ENCODE results near the gene PKN2. TPM values are rescaled to one million over a fixed set of nuclear protein-coding genes. Genes with fewer than 3 reads are reported as not detected.
A peak's percentile ranks its signal among the peaks of the same experiment; 100 is the strongest.

PKN2 gene
- total and polyA plus RNA-seq, 2 donors from 2014 or later = 7.3 to 49.3 TPM

DNA sequence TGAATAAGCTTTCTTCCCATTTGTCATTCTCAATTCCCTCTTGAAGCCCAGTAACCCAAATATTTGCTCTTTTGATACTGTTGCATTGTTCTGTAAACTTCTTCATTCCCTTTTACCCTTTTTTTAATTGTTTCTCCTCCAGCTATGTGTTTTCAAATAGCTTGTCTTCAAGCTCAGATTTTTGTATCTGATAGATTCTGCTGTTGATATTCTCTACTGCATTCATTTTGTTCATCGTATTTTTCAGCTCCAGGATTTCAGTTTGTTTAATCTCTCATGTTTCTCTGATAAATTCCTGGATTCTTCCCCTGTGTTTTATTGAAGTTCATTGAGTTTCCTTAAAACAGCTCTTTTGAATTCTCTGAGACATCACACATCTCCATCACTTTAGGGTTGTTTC lies 51.8 kb downstream of the PKN2 start:
- no peak for TF ChIP-seq CTCF (IDR thresholded peaks at IDR 0.05; ENCODE audit: borderline replicate concordance, extremely low read depth, insufficient read depth)
- intact Hi-C loops (cut with DNase I) = no loop called here
- Histone ChIP-seq H3K36me3 (ENCODE audit: control insufficient read depth in 2 of 3, insufficient read depth in 3 of 3, low read length in 3 of 3) (peaks cover 0 to 4% (median 0%) of the 10 kb centered on the region in 3 donors), H3K4me1 (ENCODE audit: control insufficient read depth in 2 of 3, insufficient read depth in 2 of 3, low read depth in 1 of 3, low read length in 3 of 3) (peaks cover 0 to 7% (median 0%) of the 10 kb centered on the region in 3 donors), H3K4me3 (ENCODE audit: low read length in 3 of 3) (no peak overlapping the region), H3K9ac (ENCODE audit: low read length in 3 of 3) (no peak overlapping the region), H3K27me3 (ENCODE audit: control insufficient read depth, insufficient read depth, low read length) (no peaks in the 10 kb centered on the region), H3K9me3 (ENCODE audit: control insufficient read depth in 2 of 3, insufficient read depth in 1 of 3, low read length in 3 of 3) (peaks cover 0 to 10% (median 0%) of the 10 kb centered on the region in 3 donors), H3K27ac (ENCODE audit: low read depth in 2 of 2, low read length in 2 of 2) (no peak overlapping the region)
- DNase-seq = no peak
- no peak for FAIRE-seq

DNA sequence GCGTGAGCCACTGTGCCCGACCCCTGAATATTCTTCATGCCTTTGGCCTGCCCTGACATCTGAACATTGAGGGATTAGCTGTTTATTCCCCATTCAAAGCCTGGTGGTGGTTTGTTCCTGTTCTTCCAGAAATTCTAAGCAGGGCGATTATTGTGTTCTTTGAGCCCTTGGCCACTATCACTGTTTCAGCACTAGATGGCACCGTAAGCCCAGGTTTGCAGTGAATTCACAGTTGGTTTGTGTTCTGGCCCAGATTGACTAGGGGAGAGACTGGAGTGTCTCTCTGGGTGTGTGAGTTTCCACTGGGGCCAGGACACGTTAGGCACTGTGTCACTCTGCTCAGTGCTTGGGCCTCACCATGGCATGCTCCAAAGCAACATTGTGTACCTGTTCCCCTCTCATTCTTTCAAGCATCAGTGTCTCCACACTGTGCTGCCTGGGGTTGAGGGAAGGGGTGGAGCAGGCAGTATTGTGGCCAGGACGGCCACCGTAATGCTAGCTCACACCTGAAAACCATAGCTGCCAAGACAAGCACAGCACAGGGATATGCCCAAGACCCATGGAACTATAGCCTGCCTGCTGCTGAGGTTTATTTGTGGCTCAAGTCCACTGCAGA lies 52.7 kb downstream of the PKN2 start:
- Histone ChIP-seq H3K27me3 (ENCODE audit: control insufficient read depth, insufficient read depth, low read length) (no peaks in the 10 kb centered on the region), H3K27ac (ENCODE audit: low read depth in 2 of 2, low read length in 2 of 2) (no peak overlapping the region), H3K36me3 (ENCODE audit: control insufficient read depth in 2 of 3, insufficient read depth in 3 of 3, low read length in 3 of 3) (peaks cover 0 to 4% (median 2%) of the 10 kb centered on the region in 3 donors), H3K4me3 (ENCODE audit: low read length in 3 of 3) (no peak overlapping the region), H3K9ac (ENCODE audit: low read length in 3 of 3) (no peak overlapping the region), H3K4me1 (ENCODE audit: control insufficient read depth in 2 of 3, insufficient read depth in 2 of 3, low read depth in 1 of 3, low read length in 3 of 3) (peaks cover 0 to 2% (median 0%) of the 10 kb centered on the region in 3 donors), H3K9me3 (ENCODE audit: control insufficient read depth in 2 of 3, insufficient read depth in 1 of 3, low read length in 3 of 3) (peaks cover 0 to 10% (median 0%) of the 10 kb centered on the region in 3 donors)
- FAIRE-seq (no peak), DNase-seq (no peak)
- intact Hi-C loops (cut with DNase I) = no loop called here
- TF ChIP-seq CTCF (IDR thresholded peaks at IDR 0.05; ENCODE audit: borderline replicate concordance, extremely low read depth, insufficient read depth) = peak; percentile 56

DNA sequence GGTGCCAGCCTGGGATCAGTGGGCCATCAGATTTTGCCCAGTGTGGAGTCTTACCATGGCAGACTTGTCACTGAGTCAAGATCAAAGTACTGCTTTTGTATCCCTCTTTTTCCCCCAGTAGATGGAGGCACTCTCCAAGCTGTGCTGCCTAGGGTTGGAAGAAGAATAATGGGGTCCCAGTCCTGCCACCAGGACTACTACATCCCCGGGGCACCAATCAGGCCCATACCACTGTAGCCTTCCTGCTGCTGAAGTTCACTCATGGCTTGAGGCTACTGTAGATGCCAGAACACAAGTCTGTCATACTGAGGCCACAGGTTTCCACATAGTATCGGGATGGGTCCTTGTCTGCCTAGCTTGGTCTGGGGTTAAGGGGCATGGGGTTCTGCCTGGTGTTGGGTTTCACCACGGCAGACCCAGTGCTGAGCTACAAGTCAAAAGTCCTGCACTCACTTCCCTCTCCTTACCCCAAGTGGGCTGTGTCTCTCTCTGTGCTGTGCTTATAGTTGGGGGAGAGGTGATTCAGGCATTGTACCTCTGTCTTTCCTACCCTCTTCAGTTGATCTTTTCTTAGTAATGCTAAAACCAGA lies 53.4 kb downstream of the PKN2 start:
- FAIRE-seq = no peak
- no peak for TF ChIP-seq CTCF (IDR thresholded peaks at IDR 0.05; ENCODE audit: borderline replicate concordance, extremely low read depth, insufficient read depth)
- H3K4me1 ChIP-seq (ENCODE audit: control insufficient read depth in 2 of 3, insufficient read depth in 2 of 3, low read depth in 1 of 3, low read length in 3 of 3) = peaks cover 0 to 2% (median 0%) of the 10 kb centered on the region in 3 donors
- no peak for DNase-seq
- no peak overlapping the region for H3K4me3 ChIP-seq (ENCODE audit: low read length in 3 of 3)
- no peak overlapping the region for H3K27ac ChIP-seq (ENCODE audit: low read depth in 2 of 2, low read length in 2 of 2)
- no peak overlapping the region for H3K9ac ChIP-seq (ENCODE audit: low read length in 3 of 3)
- intact Hi-C loops (cut with DNase I) = no loop called here
- H3K9me3 ChIP-seq (ENCODE audit: control insufficient read depth in 2 of 3, insufficient read depth in 1 of 3, low read length in 3 of 3) = peaks cover 0 to 10% (median 0%) of the 10 kb centered on the region in 3 donors
- H3K36me3 ChIP-seq (ENCODE audit: control insufficient read depth in 2 of 3, insufficient read depth in 3 of 3, low read length in 3 of 3) = peaks cover 0 to 4% (median 2%) of the 10 kb centered on the region in 3 donors
- H3K27me3 ChIP-seq (ENCODE audit: control insufficient read depth, insufficient read depth, low read length) = no peaks in the 10 kb centered on the region

Measured in kidney (tissue), 14 donors.